H9 (cell line): ENCODE data around the gene TRAF2. TPM values are rescaled to one million over a fixed set of nuclear protein-coding genes. Genes with fewer than 3 reads are reported as not detected.

Source experiments
- DNase-seq: peaks from one replicate; pipeline ENCODE4 v3.0.0-alpha.2; 2017
- H2AFZ ChIP-seq: one replicate; pipeline ENCODE4 v1.6.1; 2013; ENCODE audit warnings: mild to moderate bottlenecking, low read length, control low read depth, moderate library complexity
- H2AK5ac ChIP-seq: 2 replicates; pipeline ENCODE4 v1.6.1; 2013; ENCODE audit warnings: low read length, control low read depth, mixed read lengths; ENCODE audit not compliant: insufficient read length
- H2BK120ac ChIP-seq: one replicate; pipeline ENCODE4 v1.6.1; 2013; ENCODE audit warnings: low read depth, mild to moderate bottlenecking, low read length, control low read depth, inconsistent platforms; ENCODE audit not compliant: poor library complexity, severe bottlenecking
- H2BK12ac ChIP-seq: 2 replicates; pipeline ENCODE4 v1.6.1; 2013; ENCODE audit warnings: low read length, control low read depth, mixed read lengths, low read depth; ENCODE audit not compliant: insufficient read length
- H2BK15ac ChIP-seq: 2 replicates; pipeline ENCODE4 v1.6.1; 2013; ENCODE audit warnings: low read depth, low read length, control low read depth
- H2BK20ac ChIP-seq: one replicate; pipeline ENCODE4 v1.6.1; 2013; ENCODE audit warnings: low read depth, mild to moderate bottlenecking, low read length, control low read depth, inconsistent platforms; ENCODE audit not compliant: poor library complexity, severe bottlenecking
- H2BK5ac ChIP-seq: 2 replicates; pipeline ENCODE4 v1.6.1; 2013; ENCODE audit warnings: low read length, control low read depth, mixed read lengths; ENCODE audit not compliant: insufficient read length
- H3K14ac ChIP-seq: 2 replicates; pipeline ENCODE4 v1.6.1; 2013; ENCODE audit warnings: low read length, control low read depth; ENCODE audit not compliant: insufficient read depth
- H3K18ac ChIP-seq: 2 replicates; pipeline ENCODE4 v1.6.1; 2013; ENCODE audit warnings: low read depth, mild to moderate bottlenecking, mixed read lengths, low read length, control low read depth; ENCODE audit not compliant: insufficient read length
- H3K23ac ChIP-seq: 2 replicates; pipeline ENCODE4 v1.6.1; 2013; ENCODE audit warnings: low read length, control low read depth, mixed read lengths, low read depth; ENCODE audit not compliant: insufficient read length
- H3K23me2 ChIP-seq: 2 replicates; pipeline ENCODE4 v1.6.1; 2013; ENCODE audit warnings: low read depth, mild to moderate bottlenecking, mixed read lengths, low read length, control low read depth; ENCODE audit not compliant: insufficient read length, poor library complexity, severe bottlenecking
- H3K27ac ChIP-seq: 2 replicates; pipeline ENCODE4 v1.5.1; 2013; ENCODE audit warnings: low read length, control low read depth, mixed read lengths, low read depth; ENCODE audit not compliant: insufficient read length
- H3K27me3 ChIP-seq: 2 replicates; pipeline ENCODE4 v1.6.1; 2013; ENCODE audit warnings: low read length, control low read depth, inconsistent platforms; ENCODE audit not compliant: insufficient read depth
- H3K4ac ChIP-seq: 2 replicates; pipeline ENCODE4 v1.6.1; 2013; ENCODE audit warnings: low read depth, mild to moderate bottlenecking, control low read depth, inconsistent platforms, low read length, moderate library complexity
- H3K4me1 ChIP-seq: 2 replicates; pipeline ENCODE4 v1.6.1; 2013; ENCODE audit warnings: low read length, control low read depth, inconsistent platforms; ENCODE audit not compliant: insufficient read depth
- H3K4me2 ChIP-seq: 2 replicates; pipeline ENCODE4 v1.6.1; 2013; ENCODE audit warnings: low read length, control low read depth, mixed read lengths; ENCODE audit not compliant: insufficient read length, insufficient read depth
- H3K56ac ChIP-seq: 2 replicates; pipeline ENCODE4 v1.6.1; 2013; ENCODE audit warnings: low read depth, mild to moderate bottlenecking, mixed read lengths, low read length, control low read depth; ENCODE audit not compliant: insufficient read length
- H3K79me1 ChIP-seq: 2 replicates; pipeline ENCODE4 v1.6.1; 2013; ENCODE audit warnings: low read depth, mild to moderate bottlenecking, moderate library complexity, low read length, control low read depth, inconsistent platforms; ENCODE audit not compliant: insufficient read depth, poor library complexity, severe bottlenecking
- H3K79me2 ChIP-seq: 2 replicates; pipeline ENCODE4 v1.6.1; 2013; ENCODE audit warnings: low read length, control low read depth, inconsistent platforms; ENCODE audit not compliant: insufficient read depth
- H3K9ac ChIP-seq: 2 replicates; pipeline ENCODE4 v1.6.1; 2013; ENCODE audit warnings: low read length, control low read depth, mixed read lengths; ENCODE audit not compliant: insufficient read length; ENCODE audit errors: extremely low read depth
- H3K9me3 ChIP-seq: one replicate; pipeline ENCODE4 v1.6.1; 2013; ENCODE audit warnings: low read depth, low read length, inconsistent platforms; ENCODE audit not compliant: control insufficient read depth
- H3T11ph ChIP-seq: one replicate; pipeline ENCODE4 v1.6.1; 2013; ENCODE audit warnings: mild to moderate bottlenecking, low read length, control low read depth, inconsistent platforms
- H4K20me1 ChIP-seq: one replicate; pipeline ENCODE4 v1.6.1; 2013; ENCODE audit not compliant: control insufficient read depth, insufficient read length, insufficient read depth
- H4K5ac ChIP-seq: 2 replicates; pipeline ENCODE4 v1.6.1; 2013; ENCODE audit warnings: low read depth, mild to moderate bottlenecking, mixed read lengths, low read length, control low read depth; ENCODE audit not compliant: insufficient read length
- H4K8ac ChIP-seq: replicated peaks from 2 replicates; pipeline ENCODE4 v1.6.1; 2013; ENCODE audit warnings: low read length, control low read depth, mixed read lengths, low read depth; ENCODE audit not compliant: insufficient read length
- H4K91ac ChIP-seq: 2 replicates; pipeline ENCODE4 v1.6.1; 2013; ENCODE audit warnings: low read depth, mild to moderate bottlenecking, moderate library complexity, mixed read lengths, low read length, control low read depth; ENCODE audit not compliant: insufficient read length
- H3K27ac Mint-ChIP-seq, 3 experiments: 2 replicates in 2 of 3; 3 replicates in 1 of 3; pipeline ENCODE4 v1.8.0; 2020 to 2021; ENCODE audit warnings: mixed read lengths in 3 of 3, mild to moderate bottlenecking in 1 of 3, moderate library complexity in 1 of 3
- H3K27me3 Mint-ChIP-seq: 2 replicates; pipeline ENCODE4 v1.8.0; 2021; ENCODE audit warnings: low read depth, mild to moderate bottlenecking, moderate library complexity, mixed read lengths
- H3K36me3 Mint-ChIP-seq, 3 experiments: 2 replicates in 2 of 3; 3 replicates in 1 of 3; pipeline ENCODE4 v1.8.0; 2020 to 2021; ENCODE audit warnings: low read depth in 3 of 3, mixed read lengths in 3 of 3; ENCODE audit not compliant: insufficient read depth in 1 of 3
- H3K4me1 Mint-ChIP-seq, 2 experiments: 2 replicates each; pipeline ENCODE4 v1.8.0; 2020; ENCODE audit warnings: mixed read lengths in 2 of 2
- H3K4me3 Mint-ChIP-seq, 2 experiments: 2 replicates in 1 of 2; 3 replicates in 1 of 2; pipeline ENCODE4 v1.8.0; 2020 to 2021; ENCODE audit warnings: mild to moderate bottlenecking in 2 of 2, mixed read lengths in 2 of 2, moderate library complexity in 1 of 2
- H3K9me3 Mint-ChIP-seq, 2 experiments: 2 replicates in 1 of 2; 3 replicates in 1 of 2; pipeline ENCODE4 v1.8.0; 2020; ENCODE audit warnings: mild to moderate bottlenecking in 2 of 2, mixed read lengths in 2 of 2, moderate library complexity in 1 of 2
- CTCF ChIP-seq: fragments of 200-600 bp; sonication (generic); conservative IDR thresholded peaks from 3 replicates; pipeline ENCODE4 v1.8.0; 2021; ENCODE audit warnings: antibody characterized with exemption, mild to moderate bottlenecking
- WGBS: extraction: QIAGEN DNeasy Blood & Tissue Kit; methylation state at CpG from one replicate; pipeline ENCODE4 v1.1.7; 2013; ENCODE audit warnings: missing lambda C conversion rate, low lambda C conversion rate, mixed read lengths; ENCODE audit not compliant: insufficient read length; ENCODE audit errors: extremely low coverage; 5-methylcytosine and 5-hydroxymethylcytosine counted together
- total RNA-seq: library from RNA; stranded (reverse); gene quantifications from 2 replicates; pipeline ENCODE4 v1.2.1, GENCODE V29; 2021

The TRAF2 gene
- total RNA-seq, 1 experiment from 2014 or later: 48.8 TPM

DNA sequence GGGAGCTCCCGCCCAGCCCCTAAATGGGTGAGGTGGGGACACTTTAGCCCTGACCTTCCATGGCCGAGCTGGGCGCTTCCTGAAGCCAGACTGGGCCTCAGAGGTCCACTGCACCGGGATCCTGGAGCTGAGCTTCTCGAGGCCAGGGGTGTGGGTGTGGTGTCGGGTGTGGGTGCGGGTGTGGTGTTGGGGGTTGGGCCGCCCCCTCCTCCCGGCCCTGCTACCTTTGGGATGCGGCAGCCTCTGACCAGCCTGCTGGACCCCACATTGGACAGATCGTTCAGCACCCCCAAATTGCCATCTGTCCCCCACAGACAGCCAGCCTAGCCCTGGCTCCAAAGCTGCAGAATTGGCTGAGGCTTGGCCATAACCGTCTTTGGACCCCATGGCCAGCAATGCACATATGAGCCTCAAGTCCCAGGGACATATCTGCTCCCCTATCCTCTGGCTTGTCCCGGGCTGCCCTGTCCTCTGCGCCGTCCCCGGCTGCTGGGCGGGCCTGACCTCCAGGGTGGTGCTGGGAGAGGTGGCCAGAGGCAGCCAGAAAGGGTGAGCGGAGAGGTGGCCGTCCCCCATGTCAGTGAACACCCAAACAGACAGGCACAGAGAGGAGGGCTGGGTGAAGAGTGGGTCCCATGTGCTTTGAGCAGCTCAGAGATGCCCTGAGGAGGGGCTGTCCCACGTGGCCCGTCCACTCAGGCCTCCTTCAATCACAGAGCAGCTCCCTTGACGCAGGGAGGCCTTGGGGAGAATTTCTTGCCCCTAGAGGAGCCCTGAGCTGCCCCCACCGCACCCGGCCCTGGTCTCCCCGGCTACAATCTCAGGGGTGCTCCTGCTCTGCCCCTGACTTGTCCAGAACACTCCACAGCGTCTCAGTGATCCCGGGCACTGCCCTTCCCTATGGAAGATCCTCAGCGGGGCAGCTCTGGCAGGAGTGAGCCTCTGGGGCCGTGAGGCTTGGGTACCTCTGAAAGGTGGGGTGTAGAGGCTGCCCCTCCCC lies 87.6 kb downstream of the TRAF2 start:
- no peak overlapping the region for H4K5ac ChIP-seq
- no peak overlapping the region for H2BK12ac ChIP-seq
- no peaks in the 10 kb centered on the region; the same call in 1 of the 2 replicates for H3K4me1 ChIP-seq
- no CpG with 5 or more reads among the region's 29 CpGs for WGBS
- Mint-ChIP-seq H3K27ac (no peak overlapping the region), H3K4me3 (no peak overlapping the region), H3K4me1 (peaks cover 2 to 8% of the 10 kb centered on the region in 2 experiments), H3K36me3 (no peaks in the 10 kb centered on the region), H3K27me3 (peaks cover 6% of the 10 kb centered on the region), H3K9me3 (no peaks in the 10 kb centered on the region)
- H3K9ac ChIP-seq: no peak overlapping the region
- no peak overlapping the region for H2BK5ac ChIP-seq
- no peaks in the 10 kb centered on the region for H3K79me1 ChIP-seq
- no peak for DNase-seq
- H3K23ac ChIP-seq: no peak overlapping the region
- no peaks in the 10 kb centered on the region for H4K20me1 ChIP-seq
- no peaks in the 10 kb centered on the region for H3K79me2 ChIP-seq
- no peaks in the 10 kb centered on the region for H3K27me3 ChIP-seq
- no peak overlapping the region for H2BK15ac ChIP-seq
- no peak overlapping the region for H3K4me2 ChIP-seq
- H3T11ph ChIP-seq: no peak overlapping the region
- no peak overlapping the region for H2BK120ac ChIP-seq
- no peak for TF ChIP-seq CTCF
- no peak overlapping the region for H4K91ac ChIP-seq
- no peak overlapping the region for H3K4ac ChIP-seq
- no peak overlapping the region for H2AFZ ChIP-seq
- peaks cover 9% of the 10 kb centered on the region for H3K23me2 ChIP-seq
- H3K9me3 ChIP-seq: no peaks in the 10 kb centered on the region
- H2BK20ac ChIP-seq: no peak overlapping the region
- no peak overlapping the region for H4K8ac ChIP-seq
- H3K27ac ChIP-seq: no peak overlapping the region
- no peak overlapping the region for H3K18ac ChIP-seq
- H3K56ac ChIP-seq: no peak overlapping the region
- no peak overlapping the region for H2AK5ac ChIP-seq
- H3K14ac ChIP-seq: no peak overlapping the region; the same call in 1 of the 2 replicates
